Stimulated activated CD8-positive, alpha-beta memory T cell treated with anti-CD3 and anti-CD28 coated beads, Interleukin-4, amount 100 ng/mL, for 4 hours (primary cell): ENCODE measurements around the gene KCNQ2.
A peak's percentile ranks its signal among the peaks of the same experiment; 100 is the strongest.

Experiments used
- DNase-seq, 2 donors: peaks; one replicate each; pipeline ENCODE4 v3.0.0-alpha.2; 2020; ENCODE audit warnings: low read depth in 2 of 2, low spot score in 1 of 2

The KCNQ2 gene

GRCh38 chr20:63455568-63455859, 16.9 kb downstream of the KCNQ2 start:
- no peak for DNase-seq

GRCh38 chr20:63454731-63455567, 17.5 kb downstream of the KCNQ2 start:
- no peak for DNase-seq

GRCh38 chr20:63452821-63453523, 19.5 kb downstream of the KCNQ2 start:
- no peak for DNase-seq

GRCh38 chr20:63452341-63452740, 20.1 kb downstream of the KCNQ2 start:
- DNase-seq, result no peak

- DNase-seq, result no peak
Observed at GRCh38 chr20:63451821-63452220, 20.6 kb downstream of the KCNQ2 start.

- DNase-seq, result no peak
Observed at GRCh38 chr20:63449796-63450730, 22.4 kb downstream of the KCNQ2 start.

- DNase-seq, result no peak
Observed at GRCh38 chr20:63449025-63449424, 23.4 kb downstream of the KCNQ2 start.

GRCh38 chr20:63448031-63448430, 24.4 kb downstream of the KCNQ2 start:
- DNase-seq, result no peak

GRCh38 chr20:63447320-63447719, 25.1 kb downstream of the KCNQ2 start:
- DNase-seq, result no peak

GRCh38 chr20:63446216-63447024, 26.0 kb downstream of the KCNQ2 start:
- no peak for DNase-seq

GRCh38 chr20:63445075-63445734, 27.2 kb downstream of the KCNQ2 start:
- DNase-seq, result no peak

GRCh38 chr20:63444548-63444947, 27.9 kb downstream of the KCNQ2 start:
- no peak for DNase-seq

- no peak for DNase-seq
Observed at GRCh38 chr20:63443606-63444395, 28.7 kb downstream of the KCNQ2 start.

- DNase-seq, result peak; percentile 28 to 33
Observed at GRCh38 chr20:63442100-63442493, 30.4 kb downstream of the KCNQ2 start.

GRCh38 chr20:63441136-63442099, 31.0 kb downstream of the KCNQ2 start:
- peak in 1 of 2 donors; percentile 32 for DNase-seq

- DNase-seq, result no peak
Observed at GRCh38 chr20:63440366-63440955, 32.0 kb downstream of the KCNQ2 start.

- DNase-seq, result no peak
Observed at GRCh38 chr20:63439866-63440265, 32.6 kb downstream of the KCNQ2 start.

- DNase-seq, result no peak
Observed at GRCh38 chr20:63438121-63438520, 34.3 kb downstream of the KCNQ2 start.
